ENCODE results near the gene CDH26. TPM values are rescaled to one million over a fixed set of nuclear protein-coding genes. Genes with fewer than 3 reads are reported as not detected.

The CDH26 gene
- total and polyA plus RNA-seq, 9 of the 15 experiments (the other 6 are each of a cell fraction or from before 2014, with no cell fraction given): 0.07 to 0.13 (median 0.10) TPM; not detected in 4

GRCh38 chr20:59935457-59936185, 22.6 kb upstream of the CDH26 start (continued):
- no peak for TF ChIP-seq TGIF2 (CRISPR knock-in tag; IDR thresholded peaks at IDR 0.05)
- no peak for TF ChIP-seq ZNF695 (CRISPR knock-in tag; IDR thresholded peaks at IDR 0.05)
- no peak for TF ChIP-seq STAG1 (CRISPR knock-in tag; IDR thresholded peaks at IDR 0.05; ENCODE audit: borderline replicate concordance)
- no peak for TF ChIP-seq THRB (CRISPR knock-in tag; conservative IDR thresholded peaks at IDR 0.05)
- no peak for TF ChIP-seq LCOR (CRISPR knock-in tag; IDR thresholded peaks at IDR 0.05)
- TF ChIP-seq MECOM (CRISPR knock-in tag; IDR thresholded peaks at IDR 0.05): no peak

GRCh38 chr20:59936409-59936808, 21.8 kb upstream of the CDH26 start:
- Histone ChIP-seq H2AFZ (ENCODE audit: low read depth, low read length) (no peak overlapping the region), H3K4me1 (replicated peaks in 1 of 2; ENCODE audit: control insufficient read depth in 2 of 2, insufficient read depth in 2 of 2, low read length in 2 of 2) (peaks cover 2 to 33% of the 10 kb centered on the region in 2 experiments; a peak in 4 of 5 replicates), H3K9me1 (ENCODE audit: control insufficient read depth, insufficient read depth, low read length) (no peaks in the 10 kb centered on the region), H3K9me3 (replicated peaks; ENCODE audit: control insufficient read depth, insufficient read depth, low read depth, low read length) (no peaks in the 10 kb centered on the region), H3K4me2 (ENCODE audit: insufficient read depth, low read length) (no peak overlapping the region), H3K36me3 (ENCODE audit: control insufficient read depth, insufficient read depth, low read length) (no peaks in the 10 kb centered on the region), H3K9ac (ENCODE audit: insufficient read depth in 1 of 2, low read depth in 2 of 2, low read length in 2 of 2) (no peak overlapping the region), H4K20me1 (replicated peaks; ENCODE audit: control insufficient read depth, insufficient read depth, low read length) (no peaks in the 10 kb centered on the region), H3K27ac (ENCODE audit: extremely low read depth, low read depth, low read length) (no peak overlapping the region), H3K4me3 (no peak overlapping the region), H3K27me3 (ENCODE audit: control insufficient read depth in 2 of 2, insufficient read depth in 2 of 2, low read length in 2 of 2) (no peaks in the 10 kb centered on the region), H3K79me2 (ENCODE audit: control insufficient read depth, insufficient read depth, low read length) (peaks cover 12% of the 10 kb centered on the region)
- CTCF ChIA-PET (ENCODE audit: low intra/inter-chr PET ratio): no interaction called here
- no peak for DNase-seq (ENCODE audit: extremely low read depth in 1 of 4, low spot score in 3 of 4)
- intact Hi-C loops (cut with micrococcal nuclease): no loop called here
- POLR2A ChIA-PET: interaction anchor here (0.6 to 0.7 kb wide), 2 partner anchors 428 to 490 kb away, joined by 3 read pairs; no protein-coding TSS in a partner anchor
- peak; percentile 32 for FAIRE-seq
- no TSS peak for BruUV-seq (replicated peaks)
- no peak for ATAC-seq
- no peak for TF ChIP-seq GTF3C2 (IDR thresholded peaks at IDR 0.05; ENCODE audit: borderline replicate concordance, extremely low read depth, insufficient read length)
- TF ChIP-seq TFAM (CRISPR knock-in tag; conservative IDR thresholded peaks at IDR 0.05): no peak
- 58% methylated on average over 4 of the region's 4 CpGs for WGBS (ENCODE audit: insufficient coverage, low coverage, missing lambda C conversion rate)
- in situ Hi-C loops (cut with MboI): no loop called here
